GM12878 (cell line): ENCODE results near the gene CWC27. TPM values are rescaled to one million over a fixed set of nuclear protein-coding genes. Genes with fewer than 3 reads are reported as not detected.

ENCODE experiments used
- ATAC-seq: fragments of 200-7000 bp; cut with Tn5 transposase; 3 replicates; pipeline ENCODE4 v1.9.1; 2020; ENCODE audit warnings: mild to moderate bottlenecking, moderate library complexity
- BruUV-seq: library from RNA; stranded (reverse); fragments of 400-500 nt; replicated peaks from 2 replicates; lab custom pipeline; 2021; lab: Mats Ljungman, UMichigan
- CTCF ChIA-PET: fragments of 300-600 bp; sonication (Branson Sonifier 250); formaldehyde crosslinking; extraction: SDS; loops from one replicate; lab custom pipeline; 2021; ENCODE audit warnings: inconsistent platforms; lab: Yijun Ruan, JAX
- POLR2A ChIA-PET: fragments of 350-600 bp; formaldehyde crosslinking; extraction: SDS; loops from one replicate; lab custom pipeline; 2021; ENCODE audit warnings: inconsistent platforms; lab: Charles Lee
- RAD21 ChIA-PET: fragments of 300-600 bp; sonication (Branson Sonifier 250); formaldehyde crosslinking; loops from one replicate; lab custom pipeline; 2023; ENCODE audit warnings: antibody characterized with exemption; ENCODE audit not compliant: unreplicated experiment; lab: Charles Lee
- SMC1A ChIA-PET: fragments of 300-600 bp; sonication (Branson Sonifier 250); formaldehyde crosslinking; loops from one replicate; lab custom pipeline; 2023; ENCODE audit not compliant: unreplicated experiment, uncharacterized antibody; lab: Charles Lee
- DNase-seq: peaks from one replicate; pipeline ENCODE4 v3.0.0-alpha.2; 2011; ENCODE audit warnings: low read depth, low spot score
- FAIRE-seq: peaks from 3 replicates; lab custom pipeline; 2011; peaks lifted over from hg19 to GRCh38; lab: Jason Lieb, UNC
- H2AFZ ChIP-seq: 2 replicates; pipeline ENCODE4 v1.6.0; 2011; ENCODE audit warnings: low read depth, low read length, control low read depth; ENCODE audit not compliant: control insufficient read depth
- H3K27ac ChIP-seq: 2 replicates; pipeline ENCODE4 v1.5.1; 2011; ENCODE audit warnings: control low read depth; ENCODE audit not compliant: control insufficient read depth, insufficient read depth
- H3K27me3 ChIP-seq, 2 experiments: replicated peaks in 1 of 2; 2 replicates each; pipeline versions ENCODE4 v1.6.0 to v1.6.1; 2011; ENCODE audit warnings: low read length in 1 of 2; ENCODE audit not compliant: control insufficient read depth in 2 of 2, insufficient read depth in 2 of 2
- H3K36me3 ChIP-seq, 2 experiments: 2 replicates each; pipeline ENCODE4 v1.5.1; 2011; ENCODE audit warnings: low read length in 1 of 2; ENCODE audit not compliant: control insufficient read depth in 2 of 2, insufficient read depth in 2 of 2
- H3K4me1 ChIP-seq: 2 replicates; pipeline ENCODE4 v1.6.1; 2011; ENCODE audit warnings: mild to moderate bottlenecking, low read length, moderate library complexity, mixed read lengths; ENCODE audit not compliant: control insufficient read depth, insufficient read depth
- H3K4me2 ChIP-seq: 2 replicates; pipeline ENCODE4 v1.6.0; 2011; ENCODE audit warnings: control low read depth; ENCODE audit not compliant: control insufficient read depth, insufficient read depth
- H3K4me3 ChIP-seq: fragments of 200-600 bp; sonication (generic); 2 replicates; pipeline ENCODE4 v1.5.1; 2016
- H3K79me2 ChIP-seq: 2 replicates; pipeline ENCODE4 v1.6.0; 2011; ENCODE audit warnings: low read length; ENCODE audit not compliant: control insufficient read depth, insufficient read depth
- H3K9ac ChIP-seq: 2 replicates; pipeline ENCODE4 v1.8.0; 2011; ENCODE audit warnings: low read length, control low read depth, mixed read lengths; ENCODE audit not compliant: control insufficient read depth, insufficient read depth
- H3K9me3 ChIP-seq: replicated peaks from 3 replicates; pipeline ENCODE4 v1.5.1; 2011; ENCODE audit warnings: mild to moderate bottlenecking, low read length; ENCODE audit not compliant: control insufficient read depth, insufficient read depth
- H4K20me1 ChIP-seq: 2 replicates; pipeline ENCODE4 v1.6.0; 2011; ENCODE audit not compliant: control insufficient read depth, insufficient read depth
- ATF7 ChIP-seq: fragments of 450-650 bp; IDR thresholded peaks from 2 replicates; pipeline ENCODE4 v1.6.1; 2016; ENCODE audit warnings: low read depth, mild to moderate bottlenecking
- CUX1 ChIP-seq: IDR thresholded peaks from 2 replicates; pipeline ENCODE4 v1.6.1; 2012; ENCODE audit warnings: improper control_type of control experiment, low read depth, low read length; ENCODE audit not compliant: insufficient replicate concordance
- ELK1 ChIP-seq: IDR thresholded peaks from 2 replicates; pipeline ENCODE4 v1.6.1; 2012; ENCODE audit warnings: low read depth, low read length, improper control_type of control experiment
- GABPA ChIP-seq: IDR thresholded peaks from 2 replicates; pipeline ENCODE4 v1.6.1; 2014; ENCODE audit warnings: antibody characterized with exemption, low read depth, mild to moderate bottlenecking, inconsistent platforms
- MTA2 ChIP-seq: fragments of 450-650 bp; IDR thresholded peaks from 2 replicates; pipeline ENCODE4 v1.6.1; 2016; ENCODE audit warnings: low read depth, mild to moderate bottlenecking, moderate library complexity
- RAD51 ChIP-seq: fragments of 450-650 bp; IDR thresholded peaks from 2 replicates; pipeline ENCODE4 v1.6.1; 2016; ENCODE audit warnings: moderate library complexity, mild to moderate bottlenecking, inconsistent platforms
- SMARCA5 ChIP-seq: fragments of 450-650 bp; IDR thresholded peaks from 2 replicates; pipeline ENCODE4 v1.6.1; 2017; ENCODE audit warnings: mild to moderate bottlenecking
- SUZ12 ChIP-seq: fragments of 200-600 bp; sonication (generic); IDR thresholded peaks from one replicate; pipeline ENCODE4 v1.6.1; 2018; ENCODE audit warnings: antibody characterized with exemption, mild to moderate bottlenecking; ENCODE audit not compliant: unreplicated experiment
- TCF3 ChIP-seq: IDR thresholded peaks from 2 replicates; pipeline ENCODE4 v1.6.1; 2012; ENCODE audit warnings: low read depth, mild to moderate bottlenecking, low read length, borderline replicate concordance; ENCODE audit not compliant: insufficient read depth
- WRNIP1 ChIP-seq: IDR thresholded peaks from 2 replicates; pipeline ENCODE4 v1.6.1; 2011; ENCODE audit warnings: low read depth, low read length, improper control_type of control experiment, borderline replicate concordance
- ZBTB11 ChIP-seq: fragments of 450-650 bp; formaldehyde crosslinking; IDR thresholded peaks from 2 replicates; pipeline ENCODE4 v1.5.0; 2022; ENCODE audit warnings: mild to moderate bottlenecking, missing genetic modification characterization
- ZNF207 ChIP-seq: fragments of 450-650 bp; IDR thresholded peaks from 2 replicates; pipeline ENCODE4 v1.6.1; 2014; ENCODE audit warnings: antibody characterized with exemption, mild to moderate bottlenecking, borderline replicate concordance
- WGBS: methylation state at CpG from one replicate; pipeline ENCODE4 v1.1.6; 2016; ENCODE audit warnings: low lambda C conversion rate; ENCODE audit not compliant: insufficient replicate concordance, insufficient coverage; ENCODE audit errors: missing lambda C conversion rate; 5-methylcytosine and 5-hydroxymethylcytosine counted together
- in situ Hi-C: fragments of 300-500 bp; cut with MboI; formaldehyde crosslinking; loops from 9 replicates; pipeline ENCODE4 v1.14.3; 2018; ENCODE audit warnings: mixed read lengths
- intact Hi-C: fragments of 100-400 bp; cut with micrococcal nuclease; formaldehyde crosslinking; loops from one replicate; pipeline ENCODE4 v1.14.2; 2022; ENCODE audit not compliant: unreplicated experiment
- polyA plus RNA-seq, 11 experiments: library from polyadenylated mRNA; depleted of rRNA in 4 of 11; unstranded in 6 of 11; stranded (reverse) in 5 of 11; fragments of >200 nt; fragmentation: Nextera tagmentation in 4 of 11; fragmentation: Illumina TruSeq in 1 of 11; extraction: Ambion mirVana in 4 of 11; extraction: Trizol in 1 of 11; gene quantifications; 1 replicate in 1 of 11; 2 replicates in 10 of 11; pipeline versions ENCODE4 v1.2.1 to v1.2.3, GENCODE V29; 2011 to 2016; ENCODE audit warnings: inconsistent platforms in 2 of 11, missing spikeins in 2 of 11, low read depth in 1 of 11
- total RNA-seq, 4 experiments: library from RNA; depleted of rRNA in 3 of 4; stranded (reverse); fragments of >200 nt in 3 of 4; fragmentation: Illumina TruSeq in 1 of 4; extraction: Trizol in 1 of 4; gene quantifications; 2 replicates each; pipeline versions ENCODE4 v1.2.1 to v1.2.3, GENCODE V29; 2013 to 2021

Gene CWC27
- total and polyA plus RNA-seq, 10 of the 15 experiments (the other 5 are each of a cell fraction or from before 2014, with no cell fraction given), result 21.7 to 61.9 (median 47.0) TPM

GRCh38 chr5:64895748-64896147 lies 127.0 kb downstream of the CWC27 start:
- Histone ChIP-seq H3K36me3 (no peaks in the 10 kb centered on the region; a peak in 1 of 4 replicates), H3K9ac (no peak overlapping the region), H4K20me1 (no peaks in the 10 kb centered on the region), H3K4me1 (no peaks in the 10 kb centered on the region), H3K4me2 (no peak overlapping the region), H3K27ac (no peak overlapping the region), H3K27me3 (no peaks in the 10 kb centered on the region), H3K9me3 (no peaks in the 10 kb centered on the region), H3K79me2 (no peaks in the 10 kb centered on the region), H2AFZ (no peak overlapping the region), H3K4me3 (no peak overlapping the region)
- SMC1A ChIA-PET, result no interaction called here
- POLR2A ChIA-PET, result no interaction called here
- WGBS, result 100% methylated on average over 2 of the region's 2 CpGs
- RAD21 ChIA-PET, result no interaction called here
- CTCF ChIA-PET, result no interaction called here
- intact Hi-C loops, result no loop called here
- no TSS peak for BruUV-seq
- in situ Hi-C loops, result no loop called here
- no peak for ATAC-seq
- DNase-seq, result no peak
- no peak for FAIRE-seq
- TF ChIP-seq ZBTB11 (CRISPR knock-in tag) (no peak), SMARCA5 (no peak), MTA2 (no peak), RAD51 (no peak), GABPA (no peak), SUZ12 (no peak), ATF7 (no peak), ZNF207 (no peak), WRNIP1 (no peak), CUX1 (no peak), TCF3 (no peak), ELK1 (no peak)
